Thyroid gland (tissue), 4 donors: ENCODE data around the gene MAD1L1. TPM values are rescaled to one million over a fixed set of nuclear protein-coding genes. Genes with fewer than 3 reads are reported as not detected.
A peak's percentile ranks its signal among the peaks of the same experiment; 100 is the strongest.

ENCODE experiments used
- DNase-seq, 2 donors: peaks; one replicate each; pipeline ENCODE4 v3.0.0-alpha.2; 2019
- H3K27ac ChIP-seq, 3 donors: fragments of 200-600 bp; sonication (generic); 1 replicate in 2 of 3; 2 replicates in 1 of 3; pipeline ENCODE4 v1.5.1; 2016 to 2019; ENCODE audit warnings: mild to moderate bottlenecking in 1 of 3, moderate library complexity in 1 of 3
- H3K27me3 ChIP-seq: fragments of 200-600 bp; sonication (generic); one replicate; pipeline ENCODE4 v1.5.1; 2019
- H3K36me3 ChIP-seq, 2 donors: fragments of 200-600 bp; sonication (generic); one replicate each; pipeline ENCODE4 v1.5.1; 2016 to 2019
- H3K4me1 ChIP-seq, 2 donors: fragments of 200-600 bp; sonication (generic); one replicate each; pipeline ENCODE4 v1.5.1; 2017 to 2019
- H3K4me3 ChIP-seq, 3 donors: fragments of 200-600 bp; sonication (generic); replicated peaks in 1 of 3; 1 replicate in 2 of 3; 2 replicates in 1 of 3; pipeline ENCODE4 v1.5.1; 2016; ENCODE audit warnings: mild to moderate bottlenecking in 1 of 3
- H3K9me3 ChIP-seq: fragments of 200-600 bp; sonication (generic); one replicate; pipeline ENCODE4 v1.5.1; 2017
- CTCF ChIP-seq, 6 experiments: fragments of 200-600 bp in 3 of 6; fragments of 450-650 bp in 3 of 6; sonication (generic) in 3 of 6; IDR thresholded peaks; one replicate each; pipeline ENCODE4 v1.5.1; 2016 to 2019; ENCODE audit warnings: antibody characterized with exemption in 6 of 6, mild to moderate bottlenecking in 2 of 6, inconsistent platforms in 1 of 6, moderate library complexity in 1 of 6
- POLR2A ChIP-seq, 2 donors: fragments of 450-650 bp; IDR thresholded peaks; one replicate each; pipeline ENCODE4 v1.6.1; 2017; ENCODE audit warnings: antibody characterized with exemption in 2 of 2, mild to moderate bottlenecking in 2 of 2, moderate library complexity in 1 of 2
- WGBS, 2 donors: methylation state at CpG; one replicate each; pipeline ENCODE4 v1.1.5; 2017; 5-methylcytosine and 5-hydroxymethylcytosine counted together
- intact Hi-C: fragments of 100-400 bp; cut with DNase I; formaldehyde crosslinking; loops from one replicate; pipeline ENCODE4 v1.15.1; 2023
- total RNA-seq, 4 donors: library from RNA; depleted of rRNA; stranded (reverse); fragments of >200 nt; gene quantifications; one replicate each; pipeline ENCODE4 v1.2.3, GENCODE V29; 2016

MAD1L1 gene
- total RNA-seq = 10 to 100 TPM; 27.4 to 38.6 (median 33.9) TPM

DNA sequence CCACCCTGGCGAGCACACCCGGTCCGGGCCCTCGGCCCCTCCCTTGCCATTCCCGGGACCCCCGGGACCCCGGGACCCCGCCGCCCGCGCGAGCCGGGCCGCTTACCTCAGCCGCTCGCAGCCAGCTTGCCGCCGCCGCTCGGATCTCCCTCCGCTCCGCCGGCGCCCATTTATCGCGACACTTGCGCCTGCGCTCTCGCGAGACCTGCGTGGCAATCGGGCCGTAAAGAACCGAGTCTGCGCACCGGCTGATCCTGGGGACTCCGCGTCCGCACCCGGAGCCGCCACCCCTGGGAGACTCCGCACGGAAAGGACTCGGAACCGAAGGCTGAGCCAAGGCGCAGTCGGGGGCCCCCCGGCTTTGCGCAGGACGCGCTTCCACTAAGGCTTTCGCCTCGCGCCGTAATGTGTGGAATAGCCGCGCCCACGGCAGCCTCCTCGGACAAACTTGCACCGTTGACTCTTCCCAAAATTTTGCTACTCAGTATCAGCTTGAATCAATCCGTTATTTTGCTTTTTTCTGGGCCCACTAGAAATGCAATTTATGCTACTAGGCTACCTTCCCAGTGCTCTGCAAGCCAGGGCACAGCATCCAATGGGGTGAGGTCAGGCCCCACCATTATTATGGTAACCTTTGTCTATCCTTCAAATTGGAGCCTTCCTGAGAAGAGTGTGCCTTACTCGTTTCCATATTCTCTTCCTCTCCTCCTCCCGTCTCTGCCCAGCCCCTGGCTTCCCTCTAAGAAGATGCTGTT is at the start of gene MAD1L1:
Gene MAD1L1 (minus strand): TSS at position 180 of the 755 bp plus-strand sequence. CDS start 2,812 bp downstream, outside the sequence.
- Histone ChIP-seq H3K9me3 (no peaks in the 10 kb centered on the region), H3K4me1 (peaks cover 17 to 18% of the 10 kb centered on the region in 2 donors), H3K4me3 (peak within 1 kb of the TSS; percentile 7 to 100 (median 81)), H3K27ac (peak within 1 kb of the TSS in 2 of 3 donors; percentile 57 to 68), H3K36me3 (peaks cover 10 to 20% of the 10 kb centered on the region in 2 donors), H3K27me3 (no peaks in the 10 kb centered on the region)
- WGBS, 2 donors = 0 to 2% methylated on average over 6 to 21 of the region's 63 CpGs
- intact Hi-C loops = no loop called here
- TF ChIP-seq CTCF (IDR thresholded peaks at IDR 0.05) = no peak
- peak in 1 of 2 donors; percentile 65 for TF ChIP-seq POLR2A (IDR thresholded peaks at IDR 0.05)
- peak; percentile 87 to 91 for DNase-seq

- Histone ChIP-seq H3K4me1 (peaks cover 5 to 9% of the 10 kb centered on the region in 2 donors), H3K36me3 (no peaks in the 10 kb centered on the region), H3K27ac (peak overlapping the region in 1 of 3 donors; percentile 18), H3K9me3 (no peaks in the 10 kb centered on the region), H3K4me3 (no peak overlapping the region), H3K27me3 (no peaks in the 10 kb centered on the region)
- DNase-seq = no peak
- 73 to 78% methylated on average over 14 of the region's 14 CpGs for WGBS, 2 donors
- no peak for TF ChIP-seq POLR2A (IDR thresholded peaks at IDR 0.05)
- no peak for TF ChIP-seq CTCF (IDR thresholded peaks at IDR 0.05)
- intact Hi-C loops = no loop called here
These were observed 49.5 kb upstream of the MAD1L1 start for GRCh38 chr7:2282185-2282751.

DNA sequence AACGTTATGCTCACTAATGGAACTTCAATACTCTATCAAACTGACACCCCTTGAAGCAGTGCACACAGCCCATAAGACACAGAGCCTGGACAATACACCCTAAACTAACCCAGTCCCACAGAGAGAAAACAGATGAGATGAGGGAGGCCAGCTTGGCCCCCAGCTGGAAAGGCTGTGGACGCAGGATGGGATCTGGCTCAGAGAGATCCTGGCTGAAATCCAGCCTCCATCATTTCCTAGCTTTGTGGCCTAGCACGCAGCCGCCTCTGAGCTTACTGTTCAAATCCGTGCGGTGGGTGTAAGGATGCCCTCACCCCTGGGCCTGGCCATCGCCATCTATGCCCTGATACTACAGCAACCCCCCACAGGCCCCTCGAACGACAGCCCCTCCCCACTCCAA is 48.8 kb upstream of the MAD1L1 start:
- intact Hi-C loops = no loop called here
- Histone ChIP-seq H3K36me3 (no peaks in the 10 kb centered on the region), H3K27me3 (no peaks in the 10 kb centered on the region), H3K4me3 (no peak overlapping the region), H3K4me1 (peaks cover 5 to 9% of the 10 kb centered on the region in 2 donors), H3K27ac (peak overlapping the region in 1 of 3 donors; percentile 18), H3K9me3 (no peaks in the 10 kb centered on the region)
- DNase-seq = no peak
- 51 to 81% methylated on average over 7 to 8 of the region's 9 CpGs for WGBS, 2 donors
- TF ChIP-seq CTCF (IDR thresholded peaks at IDR 0.05) (no peak), POLR2A (IDR thresholded peaks at IDR 0.05) (no peak)

GRCh38 chr7:2280424-2280823 is 47.7 kb upstream of the MAD1L1 start:
- 88 to 91% methylated on average over 2 of the region's 2 CpGs for WGBS, 2 donors

More at GRCh38 chr7:2280424-2280823, 47.7 kb upstream of the MAD1L1 start:
- H3K4me3 ChIP-seq = no peak overlapping the region
- no peak overlapping the region for H3K27ac ChIP-seq
- DNase-seq = no peak
- H3K36me3 ChIP-seq = no peaks in the 10 kb centered on the region
- H3K4me1 ChIP-seq = peaks cover 5 to 9% of the 10 kb centered on the region in 2 donors
- no peaks in the 10 kb centered on the region for H3K9me3 ChIP-seq
- intact Hi-C loops = no loop called here
- H3K27me3 ChIP-seq = no peaks in the 10 kb centered on the region
- TF ChIP-seq POLR2A (IDR thresholded peaks at IDR 0.05) (no peak), CTCF (IDR thresholded peaks at IDR 0.05) (no peak)
